DOHH2 (cell line): ENCODE results near the gene CFAP221.

Experiments used
- H3F3A ChIP-seq: fragments of 200-600 bp; sonication (generic), shearing (Covaris generic); 2 replicates; pipeline ENCODE4 v1.6.0; 2016; ENCODE audit warnings: antibody characterized with exemption, mild to moderate bottlenecking; ENCODE audit not compliant: control insufficient read depth, insufficient read depth
- H3K27ac ChIP-seq: fragments of 200-600 bp; sonication (generic); 2 replicates; pipeline ENCODE4 v1.5.1; 2014; ENCODE audit warnings: low read depth, mild to moderate bottlenecking, low read length, moderate library complexity
- H3K27me3 ChIP-seq: fragments of 200-600 bp; sonication (generic); 2 replicates; pipeline ENCODE4 v1.6.1; 2014; ENCODE audit warnings: mild to moderate bottlenecking, low read length, mixed read lengths; ENCODE audit not compliant: control insufficient read depth
- H3K36me3 ChIP-seq: fragments of 200-600 bp; sonication (generic); 2 replicates; pipeline ENCODE4 v1.6.1; 2014; ENCODE audit warnings: mild to moderate bottlenecking, low read length, moderate library complexity, mixed read lengths; ENCODE audit not compliant: control insufficient read depth
- H3K4me1 ChIP-seq: fragments of 200-600 bp; sonication (generic); 2 replicates; pipeline ENCODE4 v1.6.1; 2014; ENCODE audit warnings: mild to moderate bottlenecking, low read length, mixed read lengths; ENCODE audit not compliant: control insufficient read depth
- H3K4me2 ChIP-seq: fragments of 200-600 bp; sonication (generic); 2 replicates; pipeline ENCODE4 v1.6.0; 2014; ENCODE audit warnings: mild to moderate bottlenecking, low read length, moderate library complexity
- H3K4me3 ChIP-seq: fragments of 200-600 bp; sonication (generic); 2 replicates; pipeline ENCODE4 v1.5.1; 2014; ENCODE audit warnings: mild to moderate bottlenecking, low read length, mixed read lengths
- H3K79me2 ChIP-seq: fragments of 200-600 bp; sonication (generic); 2 replicates; pipeline ENCODE4 v1.6.1; 2014; ENCODE audit warnings: mild to moderate bottlenecking, low read length, mixed read lengths; ENCODE audit not compliant: control insufficient read depth
- H3K9me2 ChIP-seq: fragments of 200-600 bp; sonication (generic); replicated peaks from 2 replicates; pipeline ENCODE4 v1.6.1; 2014; ENCODE audit warnings: mild to moderate bottlenecking, low read length, mixed read lengths; ENCODE audit not compliant: control insufficient read depth
- H3K9me3 ChIP-seq: fragments of 200-600 bp; sonication (generic); 2 replicates; pipeline ENCODE4 v1.6.1; 2014; ENCODE audit warnings: antibody characterized with exemption, low read length, mixed read lengths; ENCODE audit not compliant: control insufficient read depth, insufficient read depth
- H4K20me1 ChIP-seq: fragments of 200-600 bp; sonication (generic); 2 replicates; pipeline ENCODE4 v1.6.0; 2014; ENCODE audit warnings: low read depth, mild to moderate bottlenecking, antibody characterized with exemption, low read length, moderate library complexity; ENCODE audit not compliant: control insufficient read depth, insufficient read depth
- EZH2phosphoT487 ChIP-seq: fragments of 200-600 bp; sonication (generic); IDR thresholded peaks from 2 replicates; pipeline ENCODE4 v1.6.1; 2017; ENCODE audit warnings: borderline replicate concordance, mild to moderate bottlenecking, antibody characterized with exemption, low read length, moderate library complexity, mixed read lengths
- TF ChIP-seq, protein P1 (sequence below): fragments of 200-600 bp; sonication (generic); IDR thresholded peaks from one replicate; pipeline ENCODE4 v1.5.1; 2014; ENCODE audit warnings: antibody characterized with exemption, mild to moderate bottlenecking, low read depth, low read length; ENCODE audit not compliant: poor library complexity, severe bottlenecking

CFAP221 gene

DNA sequence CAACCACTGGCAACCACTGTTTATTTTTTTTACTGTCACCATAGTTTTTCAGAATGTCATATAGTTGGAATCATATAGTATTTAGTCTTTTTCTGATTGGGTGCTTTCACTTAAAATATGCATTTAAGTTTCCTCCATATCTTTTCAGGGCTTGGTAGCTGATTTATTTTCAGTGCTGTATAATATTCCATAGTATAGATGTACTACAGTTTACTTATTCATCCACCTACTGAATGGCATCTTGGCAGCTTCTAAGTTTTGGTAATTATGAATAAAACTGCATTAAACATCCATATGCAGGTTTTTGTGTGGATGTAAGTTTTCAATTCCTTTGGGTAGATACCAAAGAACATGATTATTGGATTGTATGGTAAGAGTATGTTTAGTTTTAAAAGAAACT lies 23.0 kb downstream of the CFAP221 start:
- Histone ChIP-seq H4K20me1 (no peaks in the 10 kb centered on the region), H3K27ac (no peak overlapping the region), H3K4me3 (no peak overlapping the region)

DNA sequence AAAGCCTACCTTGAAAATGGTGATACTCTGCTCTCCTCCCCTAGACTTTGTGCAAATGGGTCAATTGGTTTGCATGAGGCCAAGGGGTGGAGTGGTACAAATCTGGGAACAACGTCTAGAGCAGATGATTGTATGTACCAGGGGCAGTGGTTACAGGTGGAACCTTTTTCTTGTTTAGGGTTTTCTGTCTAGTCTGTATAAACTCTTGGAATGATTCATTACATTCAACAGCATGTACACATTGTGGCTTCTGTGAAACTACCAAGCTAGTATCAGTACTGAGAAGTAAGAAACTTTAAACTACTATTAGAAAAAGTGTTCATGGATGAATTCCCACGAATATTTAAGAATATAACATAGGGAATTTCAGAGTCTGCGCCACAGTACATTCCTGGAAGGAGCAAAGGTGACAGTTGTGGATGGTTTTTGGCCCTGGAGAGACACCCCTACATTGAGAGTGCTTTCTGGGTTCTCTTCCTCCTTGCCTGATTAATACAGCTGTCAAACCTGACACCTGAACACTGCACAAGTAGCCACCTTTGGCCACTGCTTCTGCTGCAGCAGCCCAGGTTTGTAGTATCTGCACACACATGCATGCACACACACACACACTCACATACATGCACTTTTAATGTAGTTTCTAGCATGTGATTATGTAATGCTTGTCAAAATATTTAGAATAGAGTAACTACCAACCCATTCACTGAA lies 30.0 kb downstream of the CFAP221 start:
- H3K79me2 ChIP-seq = no peaks in the 10 kb centered on the region
- no peaks in the 10 kb centered on the region for H3F3A ChIP-seq
- no peaks in the 10 kb centered on the region for H3K4me1 ChIP-seq
- H3K27ac ChIP-seq = no peak overlapping the region
- TF ChIP-seq, protein P1, sequence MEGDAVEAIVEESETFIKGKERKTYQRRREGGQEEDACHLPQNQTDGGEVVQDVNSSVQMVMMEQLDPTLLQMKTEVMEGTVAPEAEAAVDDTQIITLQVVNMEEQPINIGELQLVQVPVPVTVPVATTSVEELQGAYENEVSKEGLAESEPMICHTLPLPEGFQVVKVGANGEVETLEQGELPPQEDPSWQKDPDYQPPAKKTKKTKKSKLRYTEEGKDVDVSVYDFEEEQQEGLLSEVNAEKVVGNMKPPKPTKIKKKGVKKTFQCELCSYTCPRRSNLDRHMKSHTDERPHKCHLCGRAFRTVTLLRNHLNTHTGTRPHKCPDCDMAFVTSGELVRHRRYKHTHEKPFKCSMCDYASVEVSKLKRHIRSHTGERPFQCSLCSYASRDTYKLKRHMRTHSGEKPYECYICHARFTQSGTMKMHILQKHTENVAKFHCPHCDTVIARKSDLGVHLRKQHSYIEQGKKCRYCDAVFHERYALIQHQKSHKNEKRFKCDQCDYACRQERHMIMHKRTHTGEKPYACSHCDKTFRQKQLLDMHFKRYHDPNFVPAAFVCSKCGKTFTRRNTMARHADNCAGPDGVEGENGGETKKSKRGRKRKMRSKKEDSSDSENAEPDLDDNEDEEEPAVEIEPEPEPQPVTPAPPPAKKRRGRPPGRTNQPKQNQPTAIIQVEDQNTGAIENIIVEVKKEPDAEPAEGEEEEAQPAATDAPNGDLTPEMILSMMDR = no peak
- TF ChIP-seq EZH2phosphoT487 = no peak
- no peak overlapping the region for H3K4me2 ChIP-seq
- H3K9me2 ChIP-seq = no peaks in the 10 kb centered on the region
- no peaks in the 10 kb centered on the region for H4K20me1 ChIP-seq
- H3K9me3 ChIP-seq = no peaks in the 10 kb centered on the region
- no peak overlapping the region for H3K4me3 ChIP-seq
- H3K27me3 ChIP-seq = peaks cover 3% of the 10 kb centered on the region; the same call in 1 of the 2 replicates
- no peaks in the 10 kb centered on the region for H3K36me3 ChIP-seq

More for the DNA sequence above, 23.0 kb downstream of the CFAP221 start:
- no peak overlapping the region for H3K4me2 ChIP-seq
- TF ChIP-seq, protein P1 = no peak
- no peak for TF ChIP-seq EZH2phosphoT487
- H3K4me1 ChIP-seq = no peaks in the 10 kb centered on the region
- H3K9me3 ChIP-seq = no peaks in the 10 kb centered on the region
- no peaks in the 10 kb centered on the region for H3K36me3 ChIP-seq
- no peaks in the 10 kb centered on the region for H3K9me2 ChIP-seq
- 0 out of 2 replicates have a peak, but pooled peaks cover 2% of the 10 kb centered on the region for H3K27me3 ChIP-seq
- H3K79me2 ChIP-seq = no peaks in the 10 kb centered on the region
- no peaks in the 10 kb centered on the region for H3F3A ChIP-seq

DNA sequence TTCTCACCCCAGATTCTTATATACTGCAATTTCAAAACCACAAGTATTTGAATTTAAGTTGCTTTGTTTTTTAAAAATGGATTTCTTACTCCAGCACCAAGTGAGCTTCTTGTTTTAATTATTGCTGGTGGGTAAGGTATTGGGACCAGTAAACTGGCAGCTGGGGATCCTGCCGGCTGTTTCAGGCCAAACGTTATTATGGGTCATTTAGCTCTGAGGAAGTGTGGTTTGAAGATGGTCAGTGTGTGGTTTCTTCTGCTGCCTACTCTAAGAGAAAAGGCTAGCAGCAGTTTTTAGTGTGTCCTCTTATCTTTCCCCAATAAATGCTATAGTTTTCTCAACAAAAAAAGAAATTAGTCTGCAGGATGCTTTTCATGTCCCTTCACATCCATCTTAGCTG lies 30.6 kb downstream of the CFAP221 start:
- no peaks in the 10 kb centered on the region for H3K9me3 ChIP-seq
- H3K9me2 ChIP-seq = no peaks in the 10 kb centered on the region
- no peak overlapping the region for H3K4me3 ChIP-seq
- H4K20me1 ChIP-seq = no peaks in the 10 kb centered on the region
- TF ChIP-seq, protein P1 = no peak
- no peak for TF ChIP-seq EZH2phosphoT487
- no peak overlapping the region for H3K4me2 ChIP-seq
- H3K27ac ChIP-seq = no peak overlapping the region
- no peaks in the 10 kb centered on the region for H3K79me2 ChIP-seq
- no peaks in the 10 kb centered on the region for H3K36me3 ChIP-seq
- peaks cover 3% of the 10 kb centered on the region; the same call in 1 of the 2 replicates for H3K27me3 ChIP-seq
- no peaks in the 10 kb centered on the region for H3K4me1 ChIP-seq
- H3F3A ChIP-seq = no peaks in the 10 kb centered on the region
